ENCODE data around the gene KRT72.
A peak's percentile ranks its signal among the peaks of the same experiment; 100 is the strongest.

Gene KRT72

GRCh38 chr12:52575256-52575655, 26.0 kb downstream of the KRT72 start:
- Histone ChIP-seq H3K36me3 (ENCODE audit: control insufficient read depth in 4 of 4, insufficient read depth in 4 of 4, low read length in 3 of 4) (no peaks in the 10 kb centered on the region), H3K4me3 (ENCODE audit: control insufficient read depth in 1 of 7, extremely low read depth in 1 of 7, insufficient read depth in 4 of 7, low read depth in 2 of 7, low read length in 6 of 7) (no peak overlapping the region), H3K27me3 (replicated peaks in 2 of 5; ENCODE audit: control insufficient read depth in 4 of 5, insufficient read depth in 5 of 5, low read length in 4 of 5) (peaks cover 0 to 12% (median 0%) of the 10 kb centered on the region in 5 experiments), H3K27ac (ENCODE audit: insufficient read depth in 1 of 2, low read depth in 1 of 2, low read length in 2 of 2, poor library complexity in 1 of 2, severe bottlenecking in 2 of 2) (no peak overlapping the region), H3K4me1 (ENCODE audit: control extremely low read depth in 1 of 4, control insufficient read depth in 4 of 4, insufficient read depth in 4 of 4, low read length in 3 of 4) (no peaks in the 10 kb centered on the region), H3K9me3 (ENCODE audit: control extremely low read depth in 1 of 5, control insufficient read depth in 4 of 5, insufficient read depth in 2 of 5, low read depth in 1 of 5, low read length in 4 of 5) (no peaks in the 10 kb centered on the region)
- POLR2A ChIA-PET = no interaction called here
- CTCF ChIA-PET = interaction anchor here (1.2 to 18.8 kb wide), 3 partner anchors 11 to 301 kb away, joined by 4 to 467 read pairs (median 4); no protein-coding TSS in a partner anchor
- over 99% methylated on average over 8 of the region's 9 CpGs for WGBS (ENCODE audit: insufficient coverage)
- no peak for DNase-seq

GRCh38 chr12:52573743-52574142, 27.5 kb downstream of the KRT72 start, which contains the start of gene KRT74:
KRT74 (minus strand) TSS chr12:52573843; CDS start chr12:52573777, 66 bp downstream.
- Histone ChIP-seq H3K9me3 (ENCODE audit: control extremely low read depth in 1 of 5, control insufficient read depth in 4 of 5, insufficient read depth in 2 of 5, low read depth in 1 of 5, low read length in 4 of 5) (no peaks in the 10 kb centered on the region), H3K27ac (ENCODE audit: insufficient read depth in 1 of 2, low read depth in 1 of 2, low read length in 2 of 2, poor library complexity in 1 of 2, severe bottlenecking in 2 of 2) (no peak within 1 kb of the TSS), H3K4me1 (ENCODE audit: control extremely low read depth in 1 of 4, control insufficient read depth in 4 of 4, insufficient read depth in 4 of 4, low read length in 3 of 4) (no peaks in the 10 kb centered on the region), H3K36me3 (ENCODE audit: control insufficient read depth in 4 of 4, insufficient read depth in 4 of 4, low read length in 3 of 4) (no peaks in the 10 kb centered on the region), H3K4me3 (ENCODE audit: control insufficient read depth in 1 of 7, extremely low read depth in 1 of 7, insufficient read depth in 4 of 7, low read depth in 2 of 7, low read length in 6 of 7) (no peak within 1 kb of the TSS), H3K27me3 (replicated peaks in 2 of 5; ENCODE audit: control insufficient read depth in 4 of 5, insufficient read depth in 5 of 5, low read length in 4 of 5) (peaks cover 0 to 9% (median 0%) of the 10 kb centered on the region in 5 experiments)
- POLR2A ChIA-PET = no interaction called here
- CTCF ChIA-PET = interaction anchor here (1.0 to 18.8 kb wide), 6 partner anchors 8 to 302 kb away, joined by 3 to 467 read pairs (median 4); no protein-coding TSS in a partner anchor
- 100% methylated on average over 3 of the region's 3 CpGs for WGBS (ENCODE audit: insufficient coverage)
- DNase-seq = no peak

GRCh38 chr12:52573306-52573705, 28.0 kb downstream of the KRT72 start:
- no peak overlapping the region for H3K27ac ChIP-seq (ENCODE audit: insufficient read depth in 1 of 2, low read depth in 1 of 2, low read length in 2 of 2, poor library complexity in 1 of 2, severe bottlenecking in 2 of 2)
- H3K4me3 ChIP-seq (ENCODE audit: control insufficient read depth in 1 of 7, extremely low read depth in 1 of 7, insufficient read depth in 4 of 7, low read depth in 2 of 7, low read length in 6 of 7) = no peak overlapping the region
- no peaks in the 10 kb centered on the region for H3K36me3 ChIP-seq (ENCODE audit: control insufficient read depth in 4 of 4, insufficient read depth in 4 of 4, low read length in 3 of 4)
- ChIA-PET POLR2A (no interaction called here), CTCF (interaction anchor here (1.0 to 18.8 kb wide), 3 partner anchors 9 to 303 kb away, joined by 3 to 467 read pairs (median 7); no protein-coding TSS in a partner anchor)
- H3K9me3 ChIP-seq (ENCODE audit: control extremely low read depth in 1 of 5, control insufficient read depth in 4 of 5, insufficient read depth in 2 of 5, low read depth in 1 of 5, low read length in 4 of 5) = no peaks in the 10 kb centered on the region
- 98% methylated on average over 15 of the region's 15 CpGs for WGBS (ENCODE audit: insufficient coverage)
- no peak for DNase-seq
- H3K27me3 ChIP-seq (replicated peaks in 2 of 5; ENCODE audit: control insufficient read depth in 4 of 5, insufficient read depth in 5 of 5, low read length in 4 of 5) = peaks cover 0 to 10% (median 0%) of the 10 kb centered on the region in 5 experiments
- H3K4me1 ChIP-seq (ENCODE audit: control extremely low read depth in 1 of 4, control insufficient read depth in 4 of 4, insufficient read depth in 4 of 4, low read length in 3 of 4) = no peaks in the 10 kb centered on the region

- POLR2A ChIA-PET = no interaction called here
- peaks cover 0 to 13% (median 2%) of the 10 kb centered on the region in 5 experiments for H3K27me3 ChIP-seq (replicated peaks in 2 of 5; ENCODE audit: control insufficient read depth in 4 of 5, insufficient read depth in 5 of 5, low read length in 4 of 5)
- H3K4me1 ChIP-seq (ENCODE audit: control extremely low read depth in 1 of 4, control insufficient read depth in 4 of 4, insufficient read depth in 4 of 4, low read length in 3 of 4) = no peaks in the 10 kb centered on the region
- no peak overlapping the region for H3K4me3 ChIP-seq (ENCODE audit: control insufficient read depth in 1 of 7, extremely low read depth in 1 of 7, insufficient read depth in 4 of 7, low read depth in 2 of 7, low read length in 6 of 7)
- H3K36me3 ChIP-seq (ENCODE audit: control insufficient read depth in 4 of 4, insufficient read depth in 4 of 4, low read length in 3 of 4) = no peaks in the 10 kb centered on the region
- CTCF ChIA-PET = interaction anchor here (0.9 to 1.0 kb wide), 3 partner anchors 9 to 310 kb away, joined by 3 read pairs; no protein-coding TSS in a partner anchor
- 96% methylated on average over 10 of the region's 10 CpGs for WGBS (ENCODE audit: insufficient coverage)
- DNase-seq = no peak
- H3K9me3 ChIP-seq (ENCODE audit: control extremely low read depth in 1 of 5, control insufficient read depth in 4 of 5, insufficient read depth in 2 of 5, low read depth in 1 of 5, low read length in 4 of 5) = no peaks in the 10 kb centered on the region
- H3K27ac ChIP-seq (ENCODE audit: insufficient read depth in 1 of 2, low read depth in 1 of 2, low read length in 2 of 2, poor library complexity in 1 of 2, severe bottlenecking in 2 of 2) = no peak overlapping the region
Observed at GRCh38 chr12:52570511-52570910, 30.8 kb downstream of the KRT72 start.

- CTCF ChIA-PET = no interaction called here
- 97% methylated on average over 12 of the region's 12 CpGs for WGBS (ENCODE audit: insufficient coverage)
- Histone ChIP-seq H3K4me1 (ENCODE audit: control extremely low read depth in 1 of 4, control insufficient read depth in 4 of 4, insufficient read depth in 4 of 4, low read length in 3 of 4) (no peaks in the 10 kb centered on the region), H3K27ac (ENCODE audit: insufficient read depth in 1 of 2, low read depth in 1 of 2, low read length in 2 of 2, poor library complexity in 1 of 2, severe bottlenecking in 2 of 2) (no peak overlapping the region), H3K4me3 (ENCODE audit: control insufficient read depth in 1 of 7, extremely low read depth in 1 of 7, insufficient read depth in 4 of 7, low read depth in 2 of 7, low read length in 6 of 7) (no peak overlapping the region), H3K9me3 (ENCODE audit: control extremely low read depth in 1 of 5, control insufficient read depth in 4 of 5, insufficient read depth in 2 of 5, low read depth in 1 of 5, low read length in 4 of 5) (no peaks in the 10 kb centered on the region), H3K27me3 (replicated peaks in 2 of 5; ENCODE audit: control insufficient read depth in 4 of 5, insufficient read depth in 5 of 5, low read length in 4 of 5) (peaks cover 0 to 16% (median 7%) of the 10 kb centered on the region in 5 experiments), H3K36me3 (ENCODE audit: control insufficient read depth in 4 of 4, insufficient read depth in 4 of 4, low read length in 3 of 4) (no peaks in the 10 kb centered on the region)
- POLR2A ChIA-PET = interaction anchor here (0.6 kb wide), 1 partner anchor 29 kb away, joined by 5 read pairs; no protein-coding TSS in a partner anchor
- no peak for DNase-seq
Observed at GRCh38 chr12:52568111-52568510, 33.2 kb downstream of the KRT72 start.

- H3K36me3 ChIP-seq (ENCODE audit: control insufficient read depth in 4 of 4, insufficient read depth in 4 of 4, low read length in 3 of 4) = no peaks in the 10 kb centered on the region
- ChIA-PET POLR2A (no interaction called here), CTCF (interaction anchor here (0.8 to 1.5 kb wide), 4 partner anchors 16 to 21 kb away, joined by 3 to 4 read pairs (median 3); no protein-coding TSS in a partner anchor)
- no peak overlapping the region for H3K4me3 ChIP-seq (ENCODE audit: control insufficient read depth in 1 of 7, extremely low read depth in 1 of 7, insufficient read depth in 4 of 7, low read depth in 2 of 7, low read length in 6 of 7)
- no peaks in the 10 kb centered on the region for H3K9me3 ChIP-seq (ENCODE audit: control extremely low read depth in 1 of 5, control insufficient read depth in 4 of 5, insufficient read depth in 2 of 5, low read depth in 1 of 5, low read length in 4 of 5)
- H3K4me1 ChIP-seq (ENCODE audit: control extremely low read depth in 1 of 4, control insufficient read depth in 4 of 4, insufficient read depth in 4 of 4, low read length in 3 of 4) = no peaks in the 10 kb centered on the region
- 92% methylated on average over 7 of the region's 8 CpGs for WGBS (ENCODE audit: insufficient coverage)
- peaks cover 2 to 14% (median 6%) of the 10 kb centered on the region in 5 experiments for H3K27me3 ChIP-seq (replicated peaks in 2 of 5; ENCODE audit: control insufficient read depth in 4 of 5, insufficient read depth in 5 of 5, low read length in 4 of 5)
- peak in 1 of 3 donors; percentile 21 for DNase-seq
- H3K27ac ChIP-seq (ENCODE audit: insufficient read depth in 1 of 2, low read depth in 1 of 2, low read length in 2 of 2, poor library complexity in 1 of 2, severe bottlenecking in 2 of 2) = no peak overlapping the region
Observed at GRCh38 chr12:52566847-52567291, 34.4 kb downstream of the KRT72 start.

GRCh38 chr12:52564582-52564981, 36.7 kb downstream of the KRT72 start:
- H3K9me3 ChIP-seq (ENCODE audit: control extremely low read depth in 1 of 5, control insufficient read depth in 4 of 5, insufficient read depth in 2 of 5, low read depth in 1 of 5, low read length in 4 of 5) = no peaks in the 10 kb centered on the region
- no peaks in the 10 kb centered on the region for H3K4me1 ChIP-seq (ENCODE audit: control extremely low read depth in 1 of 4, control insufficient read depth in 4 of 4, insufficient read depth in 4 of 4, low read length in 3 of 4)
- H3K36me3 ChIP-seq (ENCODE audit: control insufficient read depth in 4 of 4, insufficient read depth in 4 of 4, low read length in 3 of 4) = no peaks in the 10 kb centered on the region
- no CpG with 5 or more reads among the region's 1 CpG for WGBS (ENCODE audit: insufficient coverage)
- DNase-seq = no peak
- no peak overlapping the region for H3K4me3 ChIP-seq (ENCODE audit: control insufficient read depth in 1 of 7, extremely low read depth in 1 of 7, insufficient read depth in 4 of 7, low read depth in 2 of 7, low read length in 6 of 7)
- ChIA-PET POLR2A (no interaction called here), CTCF (no interaction called here)
- H3K27me3 ChIP-seq (replicated peaks in 2 of 5; ENCODE audit: control insufficient read depth in 4 of 5, insufficient read depth in 5 of 5, low read length in 4 of 5) = peaks cover 2 to 26% (median 14%) of the 10 kb centered on the region in 5 experiments
- no peak overlapping the region for H3K27ac ChIP-seq (ENCODE audit: insufficient read depth in 1 of 2, low read depth in 1 of 2, low read length in 2 of 2, poor library complexity in 1 of 2, severe bottlenecking in 2 of 2)

All from common myeloid progenitor, CD34-positive (primary cell).